T follicular helper cell (primary cell): ENCODE results near the gene HEPN1.

Experiments
- DNase-seq: peaks from one replicate; pipeline ENCODE4 v3.0.0-alpha.2; 2020; ENCODE audit warnings: low read depth

HEPN1 gene

DNA sequence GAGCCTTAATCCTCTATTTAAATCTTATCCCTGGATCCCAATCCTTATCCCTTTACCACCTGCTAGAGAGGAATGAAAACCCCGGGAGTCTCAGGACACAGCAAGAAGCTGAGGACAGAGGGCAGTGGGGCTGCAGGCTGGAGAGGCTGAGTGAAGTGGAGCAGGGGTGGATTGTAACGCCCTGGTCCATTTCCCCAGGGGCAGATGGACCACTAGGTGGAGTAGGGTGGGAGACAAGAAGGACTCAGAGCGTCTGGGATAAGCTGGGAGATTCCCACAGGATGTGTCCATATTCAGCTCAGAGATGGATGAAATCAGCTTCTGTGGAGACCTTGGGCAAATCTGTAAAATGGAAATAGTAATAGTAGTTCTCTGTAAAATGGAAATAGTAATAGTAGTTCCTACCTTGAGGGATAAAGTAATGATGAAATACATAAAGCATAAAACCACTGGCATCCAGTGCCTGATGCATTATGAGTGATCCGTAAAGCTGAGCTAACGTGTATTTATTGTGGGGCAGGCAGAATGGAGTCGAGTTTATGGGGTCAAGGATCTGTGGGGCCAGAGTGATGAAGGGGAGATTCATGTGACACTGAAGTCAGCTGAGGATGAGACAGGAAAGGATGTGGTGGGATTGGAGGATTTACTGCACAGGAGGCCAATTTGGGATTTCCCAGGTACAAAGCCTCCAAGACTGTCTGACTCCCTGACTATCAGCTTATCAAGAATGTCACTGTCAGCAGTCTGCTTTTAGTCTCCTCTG is 19.5 kb upstream of the HEPN1 start:
- no peak for DNase-seq

DNA sequence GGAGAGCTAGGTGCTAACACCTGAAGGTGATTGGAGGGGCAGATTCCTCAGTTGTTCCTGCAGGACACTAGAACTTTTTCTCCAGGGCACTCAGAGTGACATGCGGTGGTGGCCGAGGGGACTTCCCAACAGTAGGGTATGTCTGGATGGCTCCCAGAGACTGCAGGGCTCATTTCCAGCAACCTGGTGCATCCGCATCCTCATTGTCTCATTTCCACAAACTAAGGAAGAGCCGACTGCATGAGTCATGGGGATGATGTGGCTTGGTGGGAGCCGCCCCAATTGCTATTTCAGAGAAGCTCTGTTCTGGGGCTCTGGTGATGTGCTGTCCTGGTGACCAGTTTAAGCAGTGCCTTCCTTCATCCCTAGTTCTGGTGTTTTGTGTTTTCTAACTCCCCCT is 18.6 kb upstream of the HEPN1 start:
- DNase-seq = no peak

DNA sequence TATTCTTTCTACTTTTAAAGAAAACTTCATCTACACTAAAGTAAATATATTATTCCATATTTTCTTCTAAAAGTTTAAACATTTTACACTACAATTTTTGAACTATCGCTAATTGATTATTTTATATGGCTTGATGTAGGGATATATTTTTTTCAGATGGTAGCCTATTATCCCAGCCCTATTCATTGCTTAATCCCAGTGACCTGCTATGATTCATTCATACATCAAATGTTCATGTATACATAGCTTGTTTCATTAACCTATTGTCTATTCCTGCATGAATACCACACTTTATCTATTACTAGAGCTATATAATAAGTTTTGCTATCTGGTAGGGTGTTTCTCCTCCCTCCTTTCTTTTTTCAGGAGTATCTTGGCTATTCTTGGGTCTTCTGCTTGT is 16.4 kb upstream of the HEPN1 start:
- DNase-seq = no peak

DNA sequence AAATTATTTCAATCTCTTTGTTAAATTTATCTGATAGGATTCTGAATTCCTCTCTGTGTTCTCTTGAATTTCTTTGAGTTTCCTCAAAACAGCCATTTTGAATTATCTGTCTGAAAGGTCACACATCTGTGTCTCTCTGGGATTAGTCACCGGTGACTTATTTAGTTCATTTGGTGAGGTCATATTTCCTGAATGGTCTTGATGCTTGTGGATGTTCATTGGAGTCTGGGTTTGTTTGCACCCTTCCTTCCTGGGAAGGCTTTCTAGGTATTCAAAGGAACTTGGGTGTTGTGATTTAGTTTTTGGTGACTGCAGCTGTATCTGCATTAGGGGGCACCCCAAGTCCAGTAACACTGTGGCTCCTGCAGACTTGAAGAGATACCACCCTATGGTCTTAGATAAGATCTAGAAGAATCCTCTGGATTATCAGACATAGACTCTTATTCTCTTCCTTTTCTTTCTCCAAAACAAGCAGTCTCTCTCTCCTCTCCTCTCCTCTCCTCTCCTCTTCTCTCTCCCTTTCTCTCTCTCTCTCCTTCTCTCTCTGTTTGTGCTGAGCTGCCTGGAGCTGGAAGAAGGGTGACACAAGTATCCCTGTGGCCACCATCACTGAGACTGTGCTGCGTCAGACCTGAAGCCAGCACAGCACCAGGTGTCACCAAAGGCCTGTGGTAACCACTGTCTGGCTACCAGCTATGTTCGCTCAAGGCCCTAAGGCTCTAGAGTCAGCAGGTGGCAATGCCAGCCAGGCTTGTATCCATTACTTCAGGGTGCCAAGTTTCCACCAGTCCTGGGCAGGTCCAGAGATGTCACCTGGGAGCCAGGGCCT is 3.3 kb upstream of the HEPN1 start:
- DNase-seq = no peak

DNA sequence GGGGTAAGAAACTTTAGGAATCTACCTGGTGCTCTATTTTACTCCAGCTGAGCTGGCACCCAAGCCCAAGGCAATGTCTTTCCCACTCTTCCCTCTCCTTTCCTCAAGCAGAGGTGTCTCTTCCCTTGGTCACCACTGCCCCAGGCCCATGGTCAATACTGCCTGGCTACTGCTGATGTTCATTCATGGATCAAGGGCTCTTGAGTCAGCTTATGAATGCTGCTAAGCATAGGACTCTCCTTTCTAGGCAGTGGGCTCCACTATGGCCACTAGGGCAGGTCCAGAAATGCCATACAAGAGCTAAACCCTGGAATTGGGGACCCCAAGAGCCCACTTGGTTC is 2.7 kb upstream of the HEPN1 start:
- no peak for DNase-seq

DNA sequence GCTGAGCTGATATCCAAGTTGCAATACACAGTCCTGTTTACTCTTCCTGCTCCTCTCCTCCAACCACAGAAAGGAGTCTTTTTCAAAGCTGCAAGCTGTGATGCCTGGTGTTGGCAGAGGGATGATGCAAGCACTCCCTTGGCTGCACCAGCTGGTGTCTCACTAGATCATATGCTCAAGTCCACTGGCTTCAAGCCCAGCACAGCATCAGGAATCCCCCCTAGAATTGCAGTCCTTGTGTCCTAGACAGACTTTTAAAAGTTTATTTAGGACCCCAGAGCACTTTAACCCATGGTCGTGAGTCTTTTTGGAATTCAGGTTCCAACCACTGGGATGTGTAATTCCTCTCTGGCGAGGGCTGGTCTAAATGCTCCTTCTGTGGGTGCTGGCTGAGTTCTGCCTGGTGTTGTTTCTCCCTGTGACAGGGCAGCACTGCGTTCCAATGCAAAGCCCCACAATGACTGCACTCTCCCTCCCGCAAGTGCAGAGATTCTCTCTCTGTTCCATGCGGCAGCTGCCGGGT is 1.9 kb upstream of the HEPN1 start:
- no peak for DNase-seq

GRCh38 chr11:124919898-124920297 is 848 bp downstream of the HEPN1 start:
- DNase-seq = no peak

GRCh38 chr11:124920356-124920755 is 1.3 kb downstream of the HEPN1 start:
- no peak for DNase-seq

- peak; percentile 50 for DNase-seq
These were observed 2.0 kb downstream of the HEPN1 start for GRCh38 chr11:124920870-124921609.

- DNase-seq = no peak
These were observed 3.8 kb downstream of the HEPN1 start for GRCh38 chr11:124922831-124923230.

- no peak for DNase-seq
These were observed 4.2 kb downstream of the HEPN1 start for GRCh38 chr11:124923296-124923695.

GRCh38 chr11:124928942-124929665 is 10.1 kb downstream of the HEPN1 start:
- DNase-seq = no peak

- no peak for DNase-seq
These were observed 11.7 kb downstream of the HEPN1 start for GRCh38 chr11:124930799-124931198.

DNA sequence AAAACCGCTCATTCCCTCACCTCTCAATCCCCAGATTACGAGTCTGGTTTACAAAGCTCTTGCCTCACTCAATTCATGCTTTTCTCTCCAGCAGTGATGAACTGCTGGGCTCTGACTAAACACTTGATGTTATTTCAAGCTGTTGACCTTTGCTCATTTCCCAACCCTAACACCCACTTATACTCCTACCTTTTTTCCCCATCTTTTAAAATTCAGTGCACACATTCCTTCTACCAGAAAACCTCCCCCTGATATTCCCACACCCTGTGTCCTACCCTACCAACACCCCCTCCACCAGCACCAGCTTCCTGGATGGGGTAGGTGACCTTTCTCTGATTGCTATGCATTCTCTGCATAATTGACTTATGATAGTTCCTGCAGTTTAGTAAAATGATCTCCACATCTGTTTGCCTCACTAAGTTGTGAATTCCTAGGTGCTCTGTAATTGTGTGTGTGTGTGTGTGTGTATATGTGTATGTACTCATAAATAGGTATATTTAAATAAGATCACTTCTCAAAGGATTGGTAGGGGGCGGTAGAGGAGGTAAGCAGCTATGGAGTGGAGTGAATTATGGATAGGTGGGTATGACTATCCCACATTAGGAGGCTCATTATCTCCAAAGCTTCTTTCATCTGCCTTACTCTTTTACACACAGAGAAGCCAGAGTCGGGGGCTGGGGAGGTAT is 16.0 kb downstream of the HEPN1 start:
- DNase-seq = no peak

DNA sequence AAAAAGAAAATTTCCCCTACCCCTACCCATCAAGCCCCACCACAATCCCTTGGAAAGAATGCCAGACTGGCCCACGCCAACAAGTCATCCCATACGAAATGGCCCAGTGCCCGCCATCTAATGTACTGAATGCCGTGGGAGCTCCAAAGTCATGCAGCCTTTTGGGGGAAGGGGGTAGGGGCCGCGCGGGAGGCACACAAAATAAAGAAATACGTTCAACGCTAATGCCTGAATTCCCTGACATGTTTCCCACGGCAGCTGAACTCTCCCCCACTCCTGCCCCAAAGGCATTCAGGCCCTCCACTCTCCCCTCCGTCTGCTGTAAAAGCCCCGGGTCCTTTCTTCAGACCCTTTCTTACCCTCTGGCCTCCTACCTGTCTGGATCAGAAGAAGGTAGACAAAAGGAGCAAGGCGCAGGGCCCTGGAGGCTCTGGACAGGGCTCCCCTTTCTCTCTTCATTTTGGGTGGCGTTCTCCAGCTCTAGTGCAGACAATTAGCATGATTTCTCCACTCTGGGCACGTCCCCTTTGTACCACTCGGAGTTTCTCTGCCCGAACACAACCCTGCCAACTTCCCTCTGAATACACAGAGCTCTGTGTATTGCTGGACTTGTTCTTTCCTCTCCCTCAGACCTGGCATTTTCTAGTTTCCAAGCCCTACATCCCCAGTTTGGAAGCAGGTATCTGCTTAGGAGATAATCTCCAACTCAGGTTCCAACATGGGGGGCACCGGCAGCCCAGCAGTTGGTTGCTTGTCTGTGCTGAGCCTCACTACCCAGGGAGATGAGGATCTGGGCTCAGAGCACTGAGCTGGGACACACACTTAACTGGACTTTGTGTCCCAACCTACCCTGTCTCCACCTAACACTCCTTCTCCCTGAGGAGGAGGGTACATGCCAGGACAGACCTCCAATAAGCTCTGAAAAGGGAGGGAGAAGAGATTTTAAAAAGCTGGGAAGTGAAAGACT is 16.8 kb downstream of the HEPN1 start, which contains the start of gene HEPACAM:
TSS of gene HEPACAM (minus strand) at position 500 of the 967 bp plus-strand sequence. CDS start at position 459, 41 bp downstream.
- no peak for DNase-seq

- no peak for DNase-seq
These were observed 18.4 kb downstream of the HEPN1 start for GRCh38 chr11:124937336-124937935.

DNA sequence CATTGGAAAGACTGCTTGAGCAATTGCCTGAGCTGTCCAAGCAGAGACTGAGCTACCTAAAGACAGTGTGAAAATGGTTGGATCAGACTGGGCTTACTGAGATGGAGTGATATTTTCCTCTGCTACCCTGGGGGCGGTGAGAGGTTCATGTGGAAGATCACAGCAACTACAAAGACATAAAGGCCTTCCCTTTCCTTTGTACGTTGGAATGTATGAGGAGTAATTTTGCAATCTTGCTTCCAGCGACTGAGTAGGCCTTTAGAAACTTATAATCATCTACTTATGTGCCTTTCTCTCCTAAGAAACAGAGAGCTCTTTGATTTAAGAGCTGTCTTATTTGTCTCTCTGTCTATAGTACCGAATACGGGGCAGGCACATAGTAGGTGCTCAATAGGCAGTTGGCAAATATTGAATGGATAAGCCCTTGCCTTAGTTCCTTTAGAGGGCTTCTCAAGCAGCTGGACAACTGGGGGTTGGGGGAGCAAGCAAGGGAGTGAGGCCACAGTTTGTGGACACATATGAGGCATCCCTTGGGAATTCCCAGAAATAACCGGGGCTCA is 19.2 kb downstream of the HEPN1 start:
- no peak for DNase-seq

DNA sequence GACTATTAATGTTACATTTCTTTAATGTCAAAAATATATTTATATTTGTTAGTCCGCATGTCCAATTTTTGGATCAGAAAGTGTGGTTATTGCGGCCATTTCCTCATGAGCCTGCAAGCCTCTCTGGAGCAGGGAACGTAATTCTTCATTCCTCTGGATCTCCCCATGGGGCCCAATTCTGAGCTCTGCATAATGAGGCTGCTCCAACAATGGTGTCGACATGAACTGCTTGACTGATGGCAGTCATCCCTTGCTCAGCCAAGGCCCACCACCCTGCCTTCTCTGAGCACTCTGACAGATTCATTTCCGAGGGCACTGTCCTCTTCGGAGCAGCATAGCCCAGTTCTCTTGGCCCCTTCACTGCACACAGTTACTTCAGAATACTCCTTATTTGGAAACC is 19.9 kb downstream of the HEPN1 start:
- no peak for DNase-seq

- DNase-seq = no peak
These were observed 22.7 kb downstream of the HEPN1 start for GRCh38 chr11:124941703-124942102.
